ENCODE results near the gene TENM4. TPM values are rescaled to one million over a fixed set of nuclear protein-coding genes. Genes with fewer than 3 reads are reported as not detected.

Gene TENM4
- total and polyA plus RNA-seq, 2 of the 8 experiments (the other 6 are each of a cell fraction or from before 2014, with no cell fraction given), result 3.5 to 7.2 TPM

DNA sequence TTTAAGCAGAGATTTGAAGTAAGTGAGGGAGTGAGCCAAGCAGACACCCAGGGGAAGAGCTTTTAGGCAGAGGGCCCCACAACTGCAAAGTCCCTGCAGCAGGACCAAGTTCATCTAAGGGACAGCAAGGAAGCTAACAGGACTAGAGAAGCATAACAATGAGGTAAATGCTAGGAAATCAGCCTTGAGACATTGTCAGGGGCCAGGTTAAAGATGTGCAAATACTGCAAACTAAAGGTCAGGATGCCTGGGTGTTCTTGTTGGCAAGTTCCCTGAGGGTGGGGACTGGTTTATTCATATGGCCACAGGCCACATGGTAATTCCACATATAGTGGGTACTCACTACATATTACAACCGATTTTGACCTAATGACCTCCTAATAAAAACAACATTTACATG lies 467.0 kb downstream of the TENM4 start:
- no peak overlapping the region for H2BK120ac ChIP-seq (replicated peaks; ENCODE audit: low read depth, low read length)
- H3K9me3 ChIP-seq (ENCODE audit: insufficient read depth in 2 of 2, low read depth in 1 of 2, low read length in 1 of 2), result no peaks in the 10 kb centered on the region
- H2AK5ac ChIP-seq (ENCODE audit: low read depth, low read length), result no peak overlapping the region
- H3K14ac ChIP-seq (ENCODE audit: insufficient read length), result no peak overlapping the region
- H3K4me1 ChIP-seq (replicated peaks in 1 of 4; ENCODE audit: control insufficient read depth in 3 of 4, insufficient read depth in 4 of 4, low read length in 3 of 4), result peaks cover 0 to 4% (median 0%) of the 10 kb centered on the region in 4 experiments; a peak in 1 of 7 replicates
- H2BK12ac ChIP-seq (ENCODE audit: low read depth, low read length), result no peak overlapping the region
- no peak overlapping the region for H3K23ac ChIP-seq (ENCODE audit: insufficient read length)
- H4K91ac ChIP-seq (replicated peaks; ENCODE audit: insufficient read length, low read length), result no peak overlapping the region
- H3K36me3 ChIP-seq (ENCODE audit: control insufficient read depth in 2 of 4, insufficient read depth in 4 of 4, low read length in 3 of 4), result no peaks in the 10 kb centered on the region
- H3K9ac ChIP-seq (replicated peaks in 1 of 4; ENCODE audit: extremely low read depth in 1 of 4, low read depth in 3 of 4, low read length in 3 of 4), result no peak overlapping the region
- H3K23me2 ChIP-seq (ENCODE audit: low read depth, low read length), result no peaks in the 10 kb centered on the region
- H3K18ac ChIP-seq (ENCODE audit: extremely low read depth, low read length), result no peak overlapping the region
- H3K27me3 ChIP-seq (replicated peaks in 1 of 4; ENCODE audit: control insufficient read depth in 3 of 4, extremely low read depth in 1 of 4, insufficient read depth in 3 of 4, low read length in 3 of 4), result no peaks in the 10 kb centered on the region
- H2AFZ ChIP-seq (ENCODE audit: low read length), result no peak overlapping the region
- H4K20me1 ChIP-seq (replicated peaks in 1 of 2; ENCODE audit: control insufficient read depth in 1 of 2, insufficient read depth in 2 of 2, low read length in 2 of 2), result no peaks in the 10 kb centered on the region
- TF ChIP-seq TAF7 (optimal IDR thresholded peaks at IDR 0.05; ENCODE audit: borderline replicate concordance, low read depth, low read length) (no peak), KDM4A (IDR thresholded peaks at IDR 0.05; ENCODE audit: low read depth, low read length, severe bottlenecking) (no peak), TAF1 (IDR thresholded peaks at IDR 0.05; ENCODE audit: low read depth, low read length) (no peak), YY1 (IDR thresholded peaks at IDR 0.05; ENCODE audit: low read depth, low read length) (no peak), CBX5 (IDR thresholded peaks at IDR 0.05; ENCODE audit: low read depth, low read length) (no peak), CHD2 (IDR thresholded peaks at IDR 0.05; ENCODE audit: low read length) (no peak), GTF2F1 (IDR thresholded peaks at IDR 0.05; ENCODE audit: borderline replicate concordance, low read depth, low read length) (no peak)
- CTCF ChIA-PET (ENCODE audit: partially characterized antibody), result interaction anchor here (1.6 kb wide), 1 partner anchor 182 kb away, joined by 3 read pairs; no protein-coding TSS in a partner anchor
- H2BK5ac ChIP-seq (ENCODE audit: low read depth, low read length), result no peak overlapping the region
- no peak overlapping the region for H3K4me3 ChIP-seq (ENCODE audit: extremely low read depth in 1 of 4, insufficient read depth in 2 of 4, low read depth in 3 of 4, low read length in 4 of 4)
- no peak overlapping the region for H3K4ac ChIP-seq (replicated peaks; ENCODE audit: insufficient read length, low read depth, low read length)
- no peaks in the 10 kb centered on the region for H3K79me2 ChIP-seq (ENCODE audit: control insufficient read depth in 1 of 2, insufficient read depth in 2 of 2, low read length in 2 of 2)
- no peak overlapping the region for H2BK20ac ChIP-seq (ENCODE audit: low read length)
- no peak overlapping the region for H4K8ac ChIP-seq (ENCODE audit: extremely low read depth, insufficient read depth, low read length)
- POLR2A ChIA-PET (ENCODE audit: partially characterized antibody), result no interaction called here
- H3K56ac ChIP-seq (replicated peaks; ENCODE audit: insufficient read length, low read depth, low read length), result no peak overlapping the region
- H3K27ac ChIP-seq (ENCODE audit: low read depth, low read length), result no peak overlapping the region
- H3K79me1 ChIP-seq (ENCODE audit: low read depth, low read length), result no peaks in the 10 kb centered on the region
- WGBS, 2 experiments (ENCODE audit: extremely low coverage in 1 of 2, insufficient coverage in 1 of 2, insufficient read length in 1 of 2, insufficient replicate concordance in 2 of 2, low coverage in 1 of 2, low lambda C conversion rate in 2 of 2, missing lambda C conversion rate in 1 of 2), result 33% methylated on average over 1 of the region's 1 CpG; no CpG with 5 or more reads in 1 of the 2 experiments
- FAIRE-seq (peak; percentile 78), DNase-seq (ENCODE audit: low read depth in 1 of 2, low spot score in 2 of 2) (no peak)
- no peak overlapping the region for H2BK15ac ChIP-seq (ENCODE audit: low read length)
- no peak overlapping the region for H3K4me2 ChIP-seq (ENCODE audit: insufficient read depth in 1 of 2, low read depth in 2 of 2, low read length in 2 of 2)
- no peak overlapping the region for H4K5ac ChIP-seq (ENCODE audit: insufficient read length, low read depth, low read length)
